Measurements from ENCODE around the gene KLHL15. TPM values are rescaled to one million over a fixed set of nuclear protein-coding genes. Genes with fewer than 3 reads are reported as not detected.

The KLHL15 gene
- total and polyA plus RNA-seq, 10 donors, result 1.5 to 13.9 (median 8.6) TPM

GRCh38 chrX:24017674-24018073, 9.3 kb downstream of the KLHL15 start:
- TF ChIP-seq CTCF (IDR thresholded peaks at IDR 0.05 in 8 of 11, conservative IDR thresholded peaks at IDR 0.05 in 3 of 11), result no peak
- TF ChIP-seq POLR2A (IDR thresholded peaks at IDR 0.05), result no peak
- TF ChIP-seq POLR2AphosphoS5 (IDR thresholded peaks at IDR 0.05), result no peak
- no peaks in the 10 kb centered on the region for H3K36me3 ChIP-seq
- peaks cover 0 to 37% (median 14%) of the 10 kb centered on the region in 6 donors for H3K4me1 ChIP-seq
- intact Hi-C loops (cut with DNase I; ENCODE audit: low total_unique reads), result loop anchor here (10.0 kb wide), 1 partner anchor 103 kb away; no protein-coding TSS in a partner anchor
- H3K9me3 ChIP-seq, result no peaks in the 10 kb centered on the region
- DNase-seq, result no peak
- peaks cover 0 to 4% (median 0%) of the 10 kb centered on the region in 7 donors for H3K27me3 ChIP-seq (replicated peaks in 1 of 7)
- H3K4me3 ChIP-seq, result no peak overlapping the region
- H3K27ac ChIP-seq, result no peak overlapping the region
- WGBS, 5 donors, result 85 to 99% (median 95%) methylated on average over 5 to 9 of the region's 9 CpGs

DNA sequence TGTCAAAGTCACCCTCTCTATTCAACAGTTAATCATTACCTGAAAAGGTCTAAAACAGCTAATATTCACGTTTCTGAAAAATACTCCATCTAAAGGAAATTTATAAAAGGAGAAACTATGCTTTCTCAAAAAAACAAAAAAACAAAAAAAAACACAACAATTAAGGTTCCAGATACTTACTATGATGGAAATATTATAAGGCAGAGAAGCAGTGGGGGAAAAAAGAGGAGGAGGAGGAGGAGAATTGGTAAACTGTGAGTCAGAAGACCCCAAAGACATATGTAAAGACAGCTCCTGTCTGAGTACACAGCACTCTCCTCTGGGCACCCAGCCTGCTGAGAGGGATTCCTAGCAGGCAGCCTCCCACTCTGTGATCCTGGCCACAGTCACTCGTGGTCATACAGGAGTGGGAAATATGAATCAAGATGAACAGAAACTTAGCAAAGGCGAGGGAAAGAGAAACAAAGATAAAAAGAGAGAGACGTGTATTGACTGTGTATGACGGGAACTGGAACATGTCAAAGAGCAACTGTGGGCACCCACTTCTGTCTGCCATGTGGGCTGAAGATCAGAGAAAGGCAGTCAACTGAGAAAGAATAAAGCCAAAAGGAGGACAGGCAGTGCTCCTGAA, 12.5 kb downstream of the KLHL15 start:
- Histone ChIP-seq H3K36me3 (no peaks in the 10 kb centered on the region), H3K27ac (no peak overlapping the region), H3K27me3 (replicated peaks in 1 of 7) (peaks cover 0 to 4% (median 0%) of the 10 kb centered on the region in 7 donors), H3K4me3 (no peak overlapping the region), H3K9me3 (no peaks in the 10 kb centered on the region), H3K4me1 (peaks cover 0 to 13% (median 3%) of the 10 kb centered on the region in 6 donors)
- WGBS, 5 donors, result 35 to 66% (median 42%) methylated on average over 5 of the region's 5 CpGs
- intact Hi-C loops (cut with DNase I; ENCODE audit: low total_unique reads), result loop anchor here (10.0 kb wide), 1 partner anchor 100 kb away; no protein-coding TSS in a partner anchor
- DNase-seq, result no peak
- TF ChIP-seq POLR2A (IDR thresholded peaks at IDR 0.05) (no peak), CTCF (IDR thresholded peaks at IDR 0.05 in 8 of 11, conservative IDR thresholded peaks at IDR 0.05 in 3 of 11) (no peak), POLR2AphosphoS5 (IDR thresholded peaks at IDR 0.05) (no peak)

GRCh38 chrX:24012266-24012665, 14.7 kb downstream of the KLHL15 start:
- H3K9me3 ChIP-seq, result no peaks in the 10 kb centered on the region
- peaks cover 0 to 9% (median 0%) of the 10 kb centered on the region in 6 donors for H3K4me1 ChIP-seq
- no peak overlapping the region for H3K27ac ChIP-seq
- TF ChIP-seq POLR2A (IDR thresholded peaks at IDR 0.05) (no peak), POLR2AphosphoS5 (IDR thresholded peaks at IDR 0.05) (no peak), CTCF (IDR thresholded peaks at IDR 0.05 in 8 of 11, conservative IDR thresholded peaks at IDR 0.05 in 3 of 11) (no peak)
- intact Hi-C loops (cut with DNase I; ENCODE audit: low total_unique reads), result loop anchor here (10.0 kb wide), 1 partner anchor 97 kb away; no protein-coding TSS in a partner anchor
- 82 to 100% (median 94%) methylated on average over 1 of the region's 1 CpG for WGBS, 5 donors
- H3K4me3 ChIP-seq, result no peak overlapping the region
- DNase-seq, result no peak
- peaks cover 0 to 4% (median 0%) of the 10 kb centered on the region in 7 donors for H3K27me3 ChIP-seq (replicated peaks in 1 of 7)
- H3K36me3 ChIP-seq, result no peaks in the 10 kb centered on the region

GRCh38 chrX:24005867-24006266, 21.1 kb downstream of the KLHL15 start:
- Histone ChIP-seq H3K27me3 (replicated peaks in 1 of 7) (no peaks in the 10 kb centered on the region), H3K36me3 (peaks cover 0 to 16% (median 3%) of the 10 kb centered on the region in 6 donors), H3K27ac (no peak overlapping the region), H3K4me1 (peaks cover 0 to 4% (median 0%) of the 10 kb centered on the region in 6 donors), H3K9me3 (no peaks in the 10 kb centered on the region), H3K4me3 (no peak overlapping the region)
- DNase-seq, result no peak
- intact Hi-C loops (cut with DNase I; ENCODE audit: low total_unique reads), result no loop called here
- WGBS, 5 donors, result 86 to 98% (median 91%) methylated on average over 8 to 9 of the region's 9 CpGs
- TF ChIP-seq POLR2AphosphoS5 (IDR thresholded peaks at IDR 0.05) (no peak), CTCF (IDR thresholded peaks at IDR 0.05 in 8 of 11, conservative IDR thresholded peaks at IDR 0.05 in 3 of 11) (no peak), POLR2A (IDR thresholded peaks at IDR 0.05) (no peak)

Measured in spleen (tissue), 11 donors.